Liver (tissue), 3 donors: ENCODE measurements around the gene WNK4.

Experiments
- TAF1 ChIP-seq: conservative IDR thresholded peaks from 2 replicates; pipeline ENCODE4 v1.6.1; 2016; ENCODE audit warnings: antibody characterized with exemption, mild to moderate bottlenecking
- TF ChIP-seq, protein P1 (sequence below): fragments of 150-350 bp; IDR thresholded peaks from 2 replicates; pipeline ENCODE4 v1.5.1; 2017; ENCODE audit warnings: improper control_type of control experiment, low read depth, low read length; ENCODE audit not compliant: missing input control
- TF ChIP-seq, protein P2 (sequence below): IDR thresholded peaks from 2 replicates; pipeline ENCODE4 v1.6.1; 2016; ENCODE audit warnings: antibody characterized with exemption
- donor health status: healthy.
- donor health status: healthy.

DNA sequence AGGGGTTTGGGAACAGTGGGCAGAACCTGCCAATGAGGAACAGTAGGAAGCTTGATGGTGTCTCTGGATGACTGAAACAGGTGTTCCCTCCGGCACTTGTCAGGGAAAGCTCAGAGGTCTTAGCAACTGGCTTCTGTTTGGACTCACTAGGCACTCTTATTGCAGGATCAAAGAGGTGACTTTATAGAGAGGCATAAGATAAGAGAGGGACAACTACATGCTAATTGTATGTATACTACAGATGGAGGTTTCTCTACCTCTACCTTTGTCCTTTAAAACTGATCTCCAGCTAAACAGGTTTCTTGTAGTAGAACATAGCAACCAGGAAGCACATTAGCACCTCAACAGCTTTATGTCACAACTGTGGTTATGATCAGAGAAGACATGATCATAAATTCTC, 25.8 kb downstream of the WNK4 start:
- TF ChIP-seq, protein P1, sequence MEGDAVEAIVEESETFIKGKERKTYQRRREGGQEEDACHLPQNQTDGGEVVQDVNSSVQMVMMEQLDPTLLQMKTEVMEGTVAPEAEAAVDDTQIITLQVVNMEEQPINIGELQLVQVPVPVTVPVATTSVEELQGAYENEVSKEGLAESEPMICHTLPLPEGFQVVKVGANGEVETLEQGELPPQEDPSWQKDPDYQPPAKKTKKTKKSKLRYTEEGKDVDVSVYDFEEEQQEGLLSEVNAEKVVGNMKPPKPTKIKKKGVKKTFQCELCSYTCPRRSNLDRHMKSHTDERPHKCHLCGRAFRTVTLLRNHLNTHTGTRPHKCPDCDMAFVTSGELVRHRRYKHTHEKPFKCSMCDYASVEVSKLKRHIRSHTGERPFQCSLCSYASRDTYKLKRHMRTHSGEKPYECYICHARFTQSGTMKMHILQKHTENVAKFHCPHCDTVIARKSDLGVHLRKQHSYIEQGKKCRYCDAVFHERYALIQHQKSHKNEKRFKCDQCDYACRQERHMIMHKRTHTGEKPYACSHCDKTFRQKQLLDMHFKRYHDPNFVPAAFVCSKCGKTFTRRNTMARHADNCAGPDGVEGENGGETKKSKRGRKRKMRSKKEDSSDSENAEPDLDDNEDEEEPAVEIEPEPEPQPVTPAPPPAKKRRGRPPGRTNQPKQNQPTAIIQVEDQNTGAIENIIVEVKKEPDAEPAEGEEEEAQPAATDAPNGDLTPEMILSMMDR: no peak
- TF ChIP-seq, protein P2, sequence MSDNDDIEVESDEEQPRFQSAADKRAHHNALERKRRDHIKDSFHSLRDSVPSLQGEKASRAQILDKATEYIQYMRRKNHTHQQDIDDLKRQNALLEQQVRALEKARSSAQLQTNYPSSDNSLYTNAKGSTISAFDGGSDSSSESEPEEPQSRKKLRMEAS: no peak
- no peak for TF ChIP-seq TAF1
